ENCODE results near the gene ARG2.

ARG2 gene

DNA sequence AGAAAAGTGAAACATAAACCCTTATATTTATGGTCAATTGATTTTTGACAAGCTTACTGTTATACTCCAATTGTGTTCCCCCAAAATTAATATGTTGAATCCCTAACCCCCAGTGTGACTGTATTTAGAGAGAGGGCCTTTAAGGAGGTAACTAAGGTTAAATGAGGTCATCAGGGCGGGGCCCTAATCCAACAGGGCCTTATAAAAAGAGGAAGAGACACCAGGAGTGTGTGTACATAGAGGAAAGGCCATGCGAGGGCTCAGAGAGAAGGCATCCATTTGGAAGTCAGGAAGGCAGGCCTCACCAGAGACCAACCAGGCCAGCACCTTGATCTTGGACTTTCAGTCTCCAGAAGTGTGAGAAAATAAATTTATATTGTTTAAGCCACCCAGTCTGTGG, 61.2 kb downstream of the ARG2 start:
- Histone ChIP-seq H3K27ac (no peak overlapping the region), H3K4me3 (no peak overlapping the region)
- TF ChIP-seq, protein P1, sequence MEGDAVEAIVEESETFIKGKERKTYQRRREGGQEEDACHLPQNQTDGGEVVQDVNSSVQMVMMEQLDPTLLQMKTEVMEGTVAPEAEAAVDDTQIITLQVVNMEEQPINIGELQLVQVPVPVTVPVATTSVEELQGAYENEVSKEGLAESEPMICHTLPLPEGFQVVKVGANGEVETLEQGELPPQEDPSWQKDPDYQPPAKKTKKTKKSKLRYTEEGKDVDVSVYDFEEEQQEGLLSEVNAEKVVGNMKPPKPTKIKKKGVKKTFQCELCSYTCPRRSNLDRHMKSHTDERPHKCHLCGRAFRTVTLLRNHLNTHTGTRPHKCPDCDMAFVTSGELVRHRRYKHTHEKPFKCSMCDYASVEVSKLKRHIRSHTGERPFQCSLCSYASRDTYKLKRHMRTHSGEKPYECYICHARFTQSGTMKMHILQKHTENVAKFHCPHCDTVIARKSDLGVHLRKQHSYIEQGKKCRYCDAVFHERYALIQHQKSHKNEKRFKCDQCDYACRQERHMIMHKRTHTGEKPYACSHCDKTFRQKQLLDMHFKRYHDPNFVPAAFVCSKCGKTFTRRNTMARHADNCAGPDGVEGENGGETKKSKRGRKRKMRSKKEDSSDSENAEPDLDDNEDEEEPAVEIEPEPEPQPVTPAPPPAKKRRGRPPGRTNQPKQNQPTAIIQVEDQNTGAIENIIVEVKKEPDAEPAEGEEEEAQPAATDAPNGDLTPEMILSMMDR (IDR thresholded peaks at IDR 0.05) = no peak
- DNase-seq (ENCODE audit: low spot score) = no peak

DNA sequence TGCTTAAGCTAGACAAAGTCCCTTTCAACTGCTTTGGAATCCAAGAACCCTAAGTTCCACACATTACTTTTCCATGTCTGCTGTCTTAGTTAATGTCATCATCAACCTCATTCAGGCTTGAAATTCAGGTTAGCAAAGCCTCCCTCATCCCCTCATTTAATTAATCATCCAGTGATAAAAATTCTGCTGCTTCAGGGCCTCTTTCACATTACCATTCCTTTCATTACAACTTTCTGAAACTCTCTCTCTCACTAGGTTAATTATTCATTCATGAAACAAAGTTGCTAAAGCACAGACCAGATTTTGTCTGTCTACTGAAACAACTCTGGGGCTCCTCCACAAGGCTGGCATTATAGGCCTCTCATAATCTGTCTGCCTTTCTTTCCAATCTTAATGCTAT, 64.1 kb downstream of the ARG2 start:
- no peak for DNase-seq (ENCODE audit: low spot score)
- no peak overlapping the region for H3K27ac ChIP-seq

DNA sequence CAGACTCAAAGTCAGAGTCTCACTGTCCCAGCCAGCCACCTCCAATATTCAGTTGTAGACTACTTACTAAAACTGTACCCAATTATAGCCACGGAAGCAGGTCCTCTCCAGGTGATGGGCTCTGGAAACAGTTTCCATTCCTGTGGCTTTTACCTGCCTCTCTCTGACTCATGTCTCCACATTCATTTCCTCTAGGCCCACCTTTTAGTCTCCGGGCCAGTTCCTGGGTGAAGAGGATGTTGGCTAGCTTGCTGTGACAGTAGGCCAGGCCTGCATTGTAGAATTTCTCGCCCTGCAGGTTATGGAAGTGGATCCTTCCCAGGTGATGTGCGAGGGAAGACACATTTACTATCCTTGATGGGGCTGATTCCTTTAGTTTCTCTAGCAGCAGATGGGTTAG, 70.3 kb downstream of the ARG2 start:
- no peak overlapping the region for H3K27ac ChIP-seq
- DNase-seq (ENCODE audit: low spot score) = no peak
- TF ChIP-seq, protein P1 (IDR thresholded peaks at IDR 0.05) = no peak
- H3K4me3 ChIP-seq = no peak overlapping the region

More for the DNA sequence above, 64.1 kb downstream of the ARG2 start:
- TF ChIP-seq, protein P1 (IDR thresholded peaks at IDR 0.05) = no peak
- H3K4me3 ChIP-seq = no peak overlapping the region

DNA sequence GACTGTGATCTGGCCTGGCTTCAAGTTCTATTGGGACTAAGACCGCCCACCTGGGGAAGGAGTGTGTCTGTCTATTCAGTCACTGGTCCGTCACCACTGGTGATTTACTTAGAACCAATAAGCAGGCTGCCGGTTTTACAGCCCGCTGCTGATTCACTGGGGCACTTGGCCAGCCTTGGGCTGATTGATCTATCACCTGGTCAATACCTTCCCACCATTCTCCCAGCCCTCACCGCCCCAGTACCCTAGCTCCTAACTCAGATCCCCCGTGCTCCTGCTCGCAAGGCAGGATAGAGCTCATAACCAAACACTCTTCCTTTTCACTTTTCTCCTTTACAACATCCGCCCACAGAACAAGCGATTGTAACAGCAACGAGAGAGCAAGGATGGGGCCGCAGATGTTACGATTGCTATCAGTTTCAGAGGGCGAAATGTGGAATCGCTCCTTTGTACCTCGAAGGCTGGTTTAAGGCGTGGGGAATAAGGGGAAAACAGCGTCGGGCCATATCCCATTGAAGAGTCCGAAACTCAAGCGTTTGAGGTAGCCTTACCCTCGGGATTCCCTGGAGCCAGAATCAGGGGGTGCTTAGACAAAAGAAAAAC, 75.2 kb downstream of the ARG2 start:
- Histone ChIP-seq H3K4me3 (peak overlapping the region; percentile 93), H3K27ac (peak overlapping the region; percentile 70 to 81)
- TF ChIP-seq, protein P1 (IDR thresholded peaks at IDR 0.05) = no peak
- DNase-seq (ENCODE audit: low spot score) = no peak

DNA sequence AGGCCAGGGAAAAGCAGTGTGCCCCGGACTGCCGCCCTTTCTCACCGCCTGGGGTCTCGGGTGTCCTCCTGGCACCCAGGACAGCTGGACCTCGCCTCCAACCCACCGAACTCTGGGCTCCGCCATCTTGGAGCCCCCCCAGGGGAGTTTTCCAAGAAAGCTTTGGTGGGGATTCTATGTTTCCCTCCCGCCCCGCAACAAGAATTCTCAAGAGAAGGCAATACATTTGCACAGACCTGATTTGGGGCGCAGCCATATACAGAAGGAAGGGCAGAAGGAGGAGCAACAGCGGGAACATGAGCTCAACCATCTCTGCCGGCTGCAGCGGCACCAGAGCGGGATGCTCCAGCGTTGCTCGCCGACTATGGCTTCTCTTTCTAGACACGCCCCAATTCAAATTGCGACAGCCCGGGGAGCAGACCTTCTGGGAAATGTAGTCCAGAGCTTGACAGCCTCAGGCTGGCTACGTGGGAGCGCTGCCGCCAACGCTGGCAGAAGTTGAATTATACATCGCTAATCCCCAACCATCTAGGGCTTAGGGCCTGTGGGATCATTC, 75.8 kb downstream of the ARG2 start, which contains the start of gene RDH11:
Gene RDH11 (minus strand): TSS at position 371 of the 556 bp plus-strand sequence. CDS start 61 bp downstream, at position 310.
- peak; percentile 89 for DNase-seq (ENCODE audit: low spot score)
- H3K27ac ChIP-seq = peak within 1 kb of the TSS; percentile 70 to 81
- TF ChIP-seq, protein P1 (IDR thresholded peaks at IDR 0.05) = no peak
- H3K4me3 ChIP-seq = peak within 1 kb of the TSS; percentile 93

DNA sequence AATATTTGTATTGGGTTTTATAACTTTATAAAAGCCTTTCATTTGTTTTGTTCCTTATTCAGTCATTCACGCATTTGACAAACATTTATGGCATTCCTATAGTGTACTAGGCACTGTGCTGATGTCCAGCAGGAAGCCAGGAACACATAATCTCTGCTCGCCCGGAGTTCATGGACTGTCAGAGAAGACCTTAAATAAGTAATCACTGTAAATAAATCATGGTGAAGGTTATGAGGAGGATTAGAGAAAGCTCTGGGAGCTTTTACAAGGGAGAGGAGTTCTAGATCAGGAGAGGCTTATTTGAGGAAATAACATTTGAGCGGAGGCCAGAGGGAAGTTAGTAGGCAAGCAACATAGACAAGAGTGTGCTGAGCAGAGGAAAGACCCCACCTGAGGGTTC, 77.3 kb downstream of the ARG2 start:
- no peak for DNase-seq (ENCODE audit: low spot score)
- TF ChIP-seq, protein P1 (IDR thresholded peaks at IDR 0.05) = no peak
- no peak overlapping the region for H3K4me3 ChIP-seq
- H3K27ac ChIP-seq = no peak overlapping the region

DNA sequence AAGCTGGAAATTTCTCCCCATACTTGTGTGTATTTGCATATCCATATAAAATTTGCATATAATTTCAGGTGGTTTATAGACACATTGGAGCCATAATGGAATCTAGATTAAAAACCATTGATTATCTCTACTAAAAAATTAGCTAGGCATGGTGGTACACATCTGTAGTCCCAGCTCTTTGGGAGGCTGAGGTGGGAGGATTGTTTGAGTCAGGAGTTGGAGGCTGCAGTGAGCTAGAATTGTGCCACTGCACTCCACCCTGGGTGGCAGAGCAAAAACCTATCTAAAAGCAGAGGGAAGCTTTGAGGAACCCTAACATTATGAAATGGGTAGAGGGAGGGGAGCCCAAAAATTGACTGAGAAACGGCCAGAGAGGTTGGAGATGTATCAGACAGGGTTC, 78.5 kb downstream of the ARG2 start:
- no peak overlapping the region for H3K4me3 ChIP-seq
- TF ChIP-seq, protein P1 (IDR thresholded peaks at IDR 0.05) = no peak
- H3K27ac ChIP-seq = no peak overlapping the region
- no peak for DNase-seq (ENCODE audit: low spot score)

Data from coronary artery (tissue), 2 donors.